Memory B cell (primary cell): ENCODE measurements around the gene THRSP.
"Not testable (repeated sequence)": the region's sequence is repeated elsewhere in the genome, so short reads cannot be mapped to it uniquely, and the experiment has no call there.

ENCODE experiments used
- ATAC-seq: fragments of 150-1000 bp; cut with Tn5 transposase; 2 replicates; pipeline ENCODE4 v1.10.0; 2021; ENCODE audit warnings: low read depth, mild to moderate bottlenecking, moderate library complexity
- DNase-seq, 2 donors: peaks; one replicate each; pipeline ENCODE4 v3.0.0; 2022; ENCODE audit warnings: low spot score in 2 of 2
- H3K27ac Mint-ChIP-seq: one replicate; pipeline ENCODE4 v1.8.0; 2022; ENCODE audit warnings: mild to moderate bottlenecking, moderate library complexity, mixed read lengths
- H3K27me3 Mint-ChIP-seq: one replicate; pipeline ENCODE4 v1.8.0; 2022; ENCODE audit warnings: mixed read lengths
- H3K36me3 Mint-ChIP-seq: one replicate; pipeline ENCODE4 v1.8.0; 2022; ENCODE audit warnings: mild to moderate bottlenecking, mixed read lengths
- H3K4me1 Mint-ChIP-seq: one replicate; pipeline ENCODE4 v1.8.0; 2022; ENCODE audit warnings: mixed read lengths
- H3K4me3 Mint-ChIP-seq: one replicate; pipeline ENCODE4 v1.8.0; 2022; ENCODE audit warnings: mild to moderate bottlenecking, moderate library complexity, mixed read lengths
- H3K9me3 Mint-ChIP-seq: one replicate; pipeline ENCODE4 v1.8.0; 2022; ENCODE audit warnings: mixed read lengths

Gene THRSP

DNA sequence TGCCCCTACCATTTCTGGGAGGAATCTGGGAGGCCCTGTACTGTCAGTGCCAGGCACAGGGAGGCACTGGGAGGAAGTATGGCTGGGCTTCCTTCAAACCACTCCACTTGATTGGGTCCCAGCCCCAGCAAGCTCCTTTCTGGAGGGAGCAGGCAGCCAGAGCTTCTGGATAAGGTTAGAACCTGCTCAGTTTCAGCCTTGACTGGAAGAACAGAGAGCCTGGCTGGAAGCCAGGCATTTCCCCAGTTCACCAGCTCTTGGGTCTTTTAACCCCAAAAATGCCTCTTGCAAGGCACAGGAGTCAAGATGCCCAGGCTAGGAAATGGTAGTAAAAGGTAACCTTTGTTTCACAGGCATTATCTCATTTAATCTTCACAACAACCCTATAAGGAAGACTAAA lies 31.6 kb upstream of the THRSP start:
- no peak overlapping the region for H3K4me3 Mint-ChIP-seq
- H3K36me3 Mint-ChIP-seq, result no peaks in the 10 kb centered on the region
- ATAC-seq (no peak), DNase-seq (no peak)
- peaks cover 5% of the 10 kb centered on the region for H3K27me3 Mint-ChIP-seq
- H3K4me1 Mint-ChIP-seq, result peaks cover 7% of the 10 kb centered on the region
- H3K27ac Mint-ChIP-seq, result no peak overlapping the region
- peaks cover 2% of the 10 kb centered on the region for H3K9me3 Mint-ChIP-seq

DNA sequence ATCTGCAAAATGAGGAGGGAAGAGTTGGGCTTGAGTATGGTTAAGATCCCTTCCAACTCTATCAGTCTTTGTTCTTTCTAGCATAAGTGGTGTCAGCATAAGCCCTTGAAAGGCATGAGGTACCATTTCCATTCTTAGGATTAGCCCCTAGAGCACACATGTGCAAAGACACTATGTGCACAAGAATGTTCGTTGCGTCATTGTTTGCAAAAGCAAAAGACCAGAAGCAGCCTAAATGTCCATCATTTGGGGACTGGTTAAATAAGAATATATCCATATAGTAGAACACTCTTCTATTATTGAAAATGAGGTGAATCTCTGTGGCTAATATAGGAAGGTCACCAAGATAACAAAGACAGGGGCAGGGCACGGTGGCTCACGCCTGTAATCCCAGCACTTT lies 30.6 kb upstream of the THRSP start:
- Mint-ChIP-seq H3K27ac (no peak overlapping the region), H3K4me3 (no peak overlapping the region), H3K27me3 (peaks cover 3% of the 10 kb centered on the region), H3K9me3 (no peaks in the 10 kb centered on the region), H3K36me3 (no peaks in the 10 kb centered on the region), H3K4me1 (peaks cover 7% of the 10 kb centered on the region)
- DNase-seq, result no peak
- no peak for ATAC-seq

DNA sequence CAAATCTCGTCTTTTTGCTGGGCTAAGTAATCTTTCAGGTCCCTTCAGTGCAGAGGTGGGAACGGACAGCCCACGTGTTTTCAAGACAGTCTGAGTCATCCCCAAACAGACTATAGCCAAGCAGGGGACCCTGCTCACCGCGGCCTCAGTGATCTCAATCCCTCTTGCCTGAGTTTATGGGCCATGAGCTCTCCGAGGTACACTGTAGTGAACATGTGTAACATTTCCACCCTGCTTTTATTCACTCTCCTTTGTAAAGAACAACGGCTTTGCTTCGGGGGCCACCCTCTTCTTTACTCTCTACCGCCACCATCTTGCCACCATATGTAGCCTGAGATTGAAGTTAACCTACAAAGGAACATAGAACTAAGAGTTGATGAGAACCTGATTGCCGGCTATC lies 29.0 kb upstream of the THRSP start:
- H3K36me3 Mint-ChIP-seq, result no peaks in the 10 kb centered on the region
- peaks cover 7% of the 10 kb centered on the region for H3K4me1 Mint-ChIP-seq
- DNase-seq (no peak), ATAC-seq (no peak)
- no peak overlapping the region for H3K27ac Mint-ChIP-seq
- peaks cover 3% of the 10 kb centered on the region for H3K27me3 Mint-ChIP-seq
- H3K4me3 Mint-ChIP-seq, result no peak overlapping the region
- no peaks in the 10 kb centered on the region for H3K9me3 Mint-ChIP-seq

DNA sequence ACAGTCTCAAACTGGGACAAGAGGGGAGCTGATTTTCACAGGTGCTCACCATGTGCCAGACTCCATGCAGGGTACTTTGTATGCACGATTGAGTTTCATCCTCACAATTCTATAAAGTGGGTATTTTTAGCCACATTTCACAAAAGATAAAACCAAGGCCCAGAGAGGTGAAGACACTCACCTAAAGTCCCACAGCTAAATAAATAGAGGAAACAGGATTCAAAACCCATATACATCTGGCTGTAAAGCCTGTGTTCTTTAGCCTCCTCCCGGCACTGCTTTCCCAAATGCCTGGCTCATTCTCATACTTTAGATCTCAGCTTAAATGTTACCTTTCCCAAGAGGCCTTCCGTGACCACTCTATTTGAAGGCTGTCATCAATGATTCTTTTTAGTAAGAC lies 27.3 kb upstream of the THRSP start:
- DNase-seq (no peak), ATAC-seq (no peak)
- no peaks in the 10 kb centered on the region for H3K9me3 Mint-ChIP-seq
- no peak overlapping the region for H3K27ac Mint-ChIP-seq
- H3K4me3 Mint-ChIP-seq, result no peak overlapping the region
- no peaks in the 10 kb centered on the region for H3K36me3 Mint-ChIP-seq
- H3K4me1 Mint-ChIP-seq, result peaks cover 14% of the 10 kb centered on the region
- H3K27me3 Mint-ChIP-seq, result peaks cover 3% of the 10 kb centered on the region

DNA sequence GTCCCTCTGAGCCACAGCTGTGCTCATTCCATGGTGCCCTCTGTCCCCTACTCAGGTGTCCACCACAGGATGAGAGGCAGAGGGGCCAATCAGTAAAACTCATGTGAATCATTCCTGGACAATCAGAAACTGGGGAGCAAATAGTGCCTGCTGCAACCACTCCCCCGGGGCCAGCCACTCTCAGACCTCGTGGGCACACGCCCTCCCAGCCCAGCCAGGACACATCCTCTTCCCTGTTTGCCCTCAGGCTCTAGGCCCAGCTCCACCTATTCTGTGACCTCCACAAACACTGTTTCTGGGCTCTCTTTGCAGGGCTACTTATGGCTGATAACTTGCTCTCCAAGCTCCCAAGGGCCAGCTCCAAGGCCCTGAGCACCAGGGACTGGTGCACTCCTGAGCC lies 26.6 kb upstream of the THRSP start:
- DNase-seq, result no peak
- H3K27ac Mint-ChIP-seq, result no peak overlapping the region
- H3K4me3 Mint-ChIP-seq, result no peak overlapping the region
- ATAC-seq, result no peak
- no peaks in the 10 kb centered on the region for H3K9me3 Mint-ChIP-seq
- H3K27me3 Mint-ChIP-seq, result peaks cover 5% of the 10 kb centered on the region
- peaks cover 2% of the 10 kb centered on the region for H3K36me3 Mint-ChIP-seq
- H3K4me1 Mint-ChIP-seq, result peaks cover 12% of the 10 kb centered on the region

DNA sequence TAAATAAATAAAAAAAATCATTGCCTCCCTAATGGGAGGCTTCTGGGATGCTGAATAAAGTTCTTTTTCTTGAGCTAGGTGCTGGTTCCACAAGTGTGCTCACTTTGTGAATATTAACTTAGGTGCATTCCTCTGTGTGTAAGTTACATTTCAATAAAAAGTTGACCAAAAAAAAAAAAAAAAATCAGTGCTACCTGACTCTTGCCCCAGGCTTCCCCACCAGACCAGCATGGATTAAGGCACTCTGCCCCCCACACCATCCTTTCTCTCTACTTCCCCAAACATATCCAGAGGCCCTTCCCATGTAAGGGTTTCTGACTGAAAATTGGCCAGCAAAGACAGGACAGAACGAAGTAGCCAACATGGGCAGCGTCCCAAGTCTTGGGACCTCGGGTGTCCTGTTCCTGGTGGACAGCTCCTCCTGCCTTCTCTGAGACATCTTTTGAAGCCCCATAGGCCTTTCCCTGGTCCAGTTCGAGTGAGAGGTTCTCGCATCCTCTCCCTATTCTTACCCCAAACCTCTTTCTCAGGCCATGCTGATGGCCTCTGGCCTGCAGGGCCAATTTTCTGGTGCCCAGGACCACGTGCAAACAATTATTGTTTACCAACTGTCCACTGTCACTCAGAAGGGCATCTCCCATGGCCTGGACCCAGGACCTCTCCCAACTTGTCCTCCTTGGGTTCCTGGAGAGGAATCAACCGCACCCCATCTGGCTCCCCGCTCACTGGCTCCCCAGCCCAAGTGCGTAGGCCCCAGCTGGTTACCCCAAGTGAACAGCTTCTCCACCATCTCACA lies 25.6 kb upstream of the THRSP start:
- H3K9me3 Mint-ChIP-seq, result no peaks in the 10 kb centered on the region
- H3K4me3 Mint-ChIP-seq, result no peak overlapping the region
- H3K4me1 Mint-ChIP-seq, result peaks cover 12% of the 10 kb centered on the region
- H3K36me3 Mint-ChIP-seq, result peaks cover 2% of the 10 kb centered on the region
- DNase-seq (no peak), ATAC-seq (no peak)
- no peak overlapping the region for H3K27ac Mint-ChIP-seq
- H3K27me3 Mint-ChIP-seq, result peaks cover 8% of the 10 kb centered on the region

DNA sequence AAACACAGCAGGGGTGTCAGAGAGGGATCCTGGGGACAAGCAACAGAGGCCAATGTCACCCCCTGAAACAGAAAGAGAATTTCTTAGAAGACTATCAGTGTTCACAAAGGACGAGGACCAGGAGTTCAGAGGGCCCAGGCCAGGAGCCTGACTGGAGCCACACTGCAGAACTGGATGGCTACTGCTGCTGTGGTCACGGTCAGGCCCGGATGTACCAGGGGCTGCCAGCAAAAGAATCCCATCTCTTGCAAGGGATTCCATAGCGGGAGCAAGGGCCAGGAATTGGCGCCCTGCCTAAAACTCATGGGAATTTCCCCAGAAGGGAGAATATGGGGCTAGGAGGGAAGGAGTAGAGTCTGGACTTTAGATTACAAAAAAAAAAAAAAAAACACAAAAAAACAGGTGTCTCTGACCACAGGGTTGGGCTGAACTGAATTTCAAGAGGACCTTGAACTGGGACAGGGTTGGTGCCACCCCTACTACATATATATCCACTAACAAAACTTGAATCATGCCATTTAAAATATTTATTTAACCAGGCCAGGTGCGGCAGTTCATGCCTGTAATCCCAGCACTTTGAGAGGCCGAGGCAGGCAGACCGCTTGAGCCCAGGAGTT lies 24.9 kb upstream of the THRSP start:
- DNase-seq, result no peak
- Mint-ChIP-seq H3K9me3 (no peaks in the 10 kb centered on the region), H3K4me3 (no peak overlapping the region), H3K36me3 (peaks cover 2% of the 10 kb centered on the region), H3K27me3 (peaks cover 8% of the 10 kb centered on the region), H3K27ac (no peak overlapping the region), H3K4me1 (peaks cover 12% of the 10 kb centered on the region)
- ATAC-seq, result no peak

DNA sequence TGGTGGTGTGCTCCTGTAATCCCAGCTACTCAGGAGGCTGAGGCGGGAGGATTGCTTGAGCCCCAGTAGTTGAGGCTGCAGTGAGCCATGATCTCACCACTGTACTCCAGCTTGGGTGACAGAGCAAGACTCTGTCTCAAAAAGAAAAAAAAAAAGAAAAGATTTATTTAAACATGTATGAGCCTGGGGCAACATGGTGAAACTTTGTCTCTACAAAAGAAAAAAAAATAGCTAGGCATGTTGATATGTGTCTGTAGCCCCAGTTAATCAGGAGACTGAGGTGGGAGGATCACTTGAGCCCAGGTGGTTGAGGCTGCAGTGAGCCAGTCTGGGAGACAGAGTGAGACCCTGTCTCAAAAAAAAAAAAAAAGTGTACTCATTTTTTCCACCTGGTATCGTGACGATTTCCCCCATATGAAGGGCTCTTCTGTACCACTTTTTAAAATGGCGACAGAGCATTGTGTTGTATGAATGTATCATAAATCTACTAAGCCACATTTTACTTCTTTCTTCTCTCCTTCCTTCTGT lies 24.2 kb upstream of the THRSP start:
- no peak for DNase-seq
- no peak overlapping the region for H3K4me3 Mint-ChIP-seq

DNA sequence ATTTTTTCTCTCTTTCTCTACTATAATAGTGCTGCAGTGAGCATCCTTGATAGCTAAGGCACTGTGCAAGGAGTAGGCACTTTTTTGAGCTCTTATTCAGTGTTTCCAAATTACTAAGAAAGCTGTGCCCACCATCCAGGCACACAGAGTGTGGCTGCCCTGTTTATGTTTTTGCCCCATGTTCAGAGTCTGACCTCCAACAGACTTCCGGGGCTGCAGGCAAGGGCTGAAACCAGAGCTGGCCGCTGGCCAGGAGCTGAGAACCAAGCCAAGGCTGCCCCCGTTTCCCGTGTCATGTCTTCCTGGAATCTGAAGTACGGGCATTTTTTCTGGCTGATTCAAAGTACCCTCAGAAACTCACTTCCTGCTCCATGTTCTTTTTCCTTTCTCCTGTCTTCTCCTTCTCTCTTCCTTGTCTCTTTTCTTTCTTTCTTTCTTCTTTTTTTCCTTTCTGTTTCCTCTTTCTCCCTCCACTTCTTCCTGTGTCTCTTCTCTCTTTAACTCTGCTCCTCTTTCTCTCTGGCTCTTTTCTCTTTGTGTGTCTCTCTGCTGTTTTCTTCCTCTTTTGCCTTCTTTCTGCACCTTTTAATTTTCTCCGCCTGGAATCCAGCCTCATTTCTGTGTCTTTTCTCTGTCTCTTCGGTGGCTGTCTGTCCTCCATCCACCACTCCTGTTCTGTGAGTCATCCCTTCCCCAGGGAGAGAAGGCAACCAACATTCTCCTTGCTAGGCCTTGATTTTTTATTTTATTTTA lies 23.6 kb upstream of the THRSP start:
- no peak for ATAC-seq
- Mint-ChIP-seq H3K27me3 (peaks cover 5% of the 10 kb centered on the region), H3K4me3 (peak overlapping the region; percentile 1), H3K36me3 (peaks cover 2% of the 10 kb centered on the region), H3K9me3 (no peaks in the 10 kb centered on the region), H3K27ac (peak overlapping the region; percentile 11), H3K4me1 (peaks cover 7% of the 10 kb centered on the region)
- DNase-seq, result no peak

More for the DNA sequence above, 24.2 kb upstream of the THRSP start:
- Mint-ChIP-seq H3K9me3 (no peaks in the 10 kb centered on the region), H3K27me3 (peaks cover 6% of the 10 kb centered on the region), H3K36me3 (peaks cover 2% of the 10 kb centered on the region), H3K4me1 (peaks cover 8% of the 10 kb centered on the region), H3K27ac (peak overlapping the region; percentile 11)
- no peak for ATAC-seq

DNA sequence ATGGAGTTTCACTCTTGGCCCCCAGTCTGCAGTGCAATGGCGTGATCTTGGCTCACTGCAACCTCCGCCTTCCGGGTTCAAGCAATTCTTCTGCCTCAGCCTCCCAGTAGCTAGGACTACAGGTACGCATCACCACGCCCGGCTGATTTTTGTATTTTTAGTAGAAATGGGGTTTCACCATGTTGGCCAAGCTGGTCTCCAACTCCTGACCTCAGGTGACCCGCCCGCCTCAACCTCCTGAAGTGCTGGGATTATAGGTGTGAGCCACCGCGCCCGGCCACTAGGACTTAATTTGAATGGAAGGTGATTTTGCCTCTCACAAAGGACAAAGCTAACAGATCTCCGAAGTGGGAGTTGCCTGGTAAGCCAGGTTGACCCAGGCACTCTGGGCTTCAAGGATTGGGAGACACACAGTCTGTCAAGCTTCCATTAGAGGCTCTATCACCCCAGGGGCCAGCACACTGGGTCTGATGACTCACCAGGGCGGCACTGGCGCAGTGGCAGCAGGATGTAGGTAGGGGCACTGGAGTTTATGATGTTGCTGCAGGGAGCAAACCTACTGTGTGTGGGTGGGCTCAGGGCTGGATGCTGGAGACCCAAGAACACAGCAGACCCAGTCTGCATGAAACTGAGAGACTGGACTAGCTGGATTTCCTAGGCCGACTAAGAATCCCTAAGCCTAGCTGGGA lies 22.8 kb upstream of the THRSP start:
- DNase-seq, result no peak
- peaks cover 5% of the 10 kb centered on the region for H3K27me3 Mint-ChIP-seq
- H3K4me1 Mint-ChIP-seq, result peaks cover 9% of the 10 kb centered on the region
- no peak for ATAC-seq
- H3K9me3 Mint-ChIP-seq, result no peaks in the 10 kb centered on the region
- no peak overlapping the region for H3K27ac Mint-ChIP-seq
- peaks cover 2% of the 10 kb centered on the region for H3K36me3 Mint-ChIP-seq
- no peak overlapping the region for H3K4me3 Mint-ChIP-seq

DNA sequence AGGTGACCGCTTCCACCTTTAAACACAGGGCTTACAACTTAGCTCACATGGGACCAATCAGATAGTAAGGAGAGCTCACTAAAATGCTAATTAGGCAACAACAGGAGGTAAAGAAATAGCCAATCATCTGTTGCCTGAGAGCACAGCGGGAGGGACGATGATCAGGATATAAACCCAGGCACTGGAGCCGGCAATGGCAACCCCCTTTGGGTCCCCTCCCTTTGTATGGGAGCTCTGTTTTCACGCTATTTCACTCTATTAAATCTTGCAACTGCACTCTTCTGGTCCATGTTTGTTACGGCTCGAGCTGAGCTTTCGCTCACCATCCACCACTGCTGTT lies 22.3 kb upstream of the THRSP start:
- H3K27ac Mint-ChIP-seq, H3K36me3 Mint-ChIP-seq, H3K9me3 Mint-ChIP-seq, DNase-seq, ATAC-seq, H3K27me3 Mint-ChIP-seq, H3K4me3 Mint-ChIP-seq: not testable (repeated sequence)
- peaks cover 13% of the 10 kb centered on the region for H3K4me1 Mint-ChIP-seq

DNA sequence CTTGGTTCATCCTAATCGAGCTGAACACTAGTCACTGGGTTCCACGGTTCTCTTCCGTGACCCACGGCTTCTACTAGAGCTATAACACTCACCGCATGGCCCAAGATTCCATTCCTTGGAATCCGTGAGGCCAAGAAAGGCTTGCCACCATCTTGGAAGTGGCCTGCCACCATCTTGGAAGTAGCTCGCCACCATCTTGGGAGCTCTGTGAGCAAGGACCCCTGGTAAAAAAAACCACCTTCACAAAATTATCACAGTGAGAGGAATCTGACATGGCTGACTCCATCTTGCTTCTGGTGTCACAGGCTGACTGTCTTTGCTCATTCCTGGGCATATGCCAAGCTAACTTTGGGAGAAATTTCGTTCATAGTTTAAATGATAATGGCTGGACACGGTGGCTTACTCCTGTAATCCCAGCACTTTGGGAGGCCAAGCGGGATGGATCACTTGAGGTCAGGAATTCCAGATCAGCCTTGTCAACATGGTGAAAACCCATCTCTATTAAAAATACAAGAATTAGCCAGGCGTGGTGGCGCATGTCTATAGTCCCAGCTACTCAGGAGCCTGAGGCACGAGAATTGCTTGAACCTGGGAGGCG lies 21.7 kb upstream of the THRSP start:
- H3K27ac Mint-ChIP-seq, result no peak overlapping the region
- no peak for DNase-seq
- peaks cover 5% of the 10 kb centered on the region for H3K27me3 Mint-ChIP-seq
- peaks cover 15% of the 10 kb centered on the region for H3K4me1 Mint-ChIP-seq
- no peak for ATAC-seq
- no peaks in the 10 kb centered on the region for H3K9me3 Mint-ChIP-seq
- H3K36me3 Mint-ChIP-seq, result peaks cover 2% of the 10 kb centered on the region
- no peak overlapping the region for H3K4me3 Mint-ChIP-seq

DNA sequence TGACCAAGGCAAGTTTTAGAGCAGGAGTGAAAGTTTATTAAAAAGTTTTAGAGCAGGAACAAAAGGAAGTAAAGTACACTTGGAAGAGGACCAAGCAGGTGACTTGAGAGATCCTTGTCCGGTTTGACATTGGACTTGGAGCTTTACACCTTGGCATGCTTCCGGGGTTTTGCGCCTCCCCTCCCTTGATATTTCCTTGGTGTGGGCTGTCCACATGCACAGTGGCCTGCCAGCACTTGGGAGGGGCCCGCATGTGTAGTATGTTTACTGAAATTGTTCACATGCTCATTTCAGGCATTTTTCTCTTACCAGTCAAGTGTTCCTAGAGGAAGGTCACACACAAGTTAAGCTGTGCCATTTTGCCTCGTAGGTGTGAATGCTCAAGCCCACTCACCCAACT lies 19.0 kb upstream of the THRSP start:
- Mint-ChIP-seq H3K4me3 (no peak overlapping the region), H3K9me3 (no peaks in the 10 kb centered on the region), H3K4me1 (peaks cover 14% of the 10 kb centered on the region), H3K27me3 (peaks cover 5% of the 10 kb centered on the region), H3K27ac (no peak overlapping the region), H3K36me3 (peaks cover 2% of the 10 kb centered on the region)
- DNase-seq (no peak), ATAC-seq (no peak)
